ACHN (cell line): ENCODE measurements around the gene SVBP.
"Not testable (repeated sequence)": the region's sequence is repeated elsewhere in the genome, so short reads cannot be mapped to it uniquely, and the experiment has no call there.

Source experiments
- DNase-seq: peaks from one replicate; pipeline ENCODE4 v3.0.0-alpha.2; 2015
- in situ Hi-C: cut with HindIII; loops from 2 replicates; pipeline ENCODE4 v1.10.0; 2017; ENCODE audit warnings: low sequenced_read_pairs, low pct_ligation_motif_present, low pct_unique_long_range_greater_than_20kb

The SVBP gene

DNA sequence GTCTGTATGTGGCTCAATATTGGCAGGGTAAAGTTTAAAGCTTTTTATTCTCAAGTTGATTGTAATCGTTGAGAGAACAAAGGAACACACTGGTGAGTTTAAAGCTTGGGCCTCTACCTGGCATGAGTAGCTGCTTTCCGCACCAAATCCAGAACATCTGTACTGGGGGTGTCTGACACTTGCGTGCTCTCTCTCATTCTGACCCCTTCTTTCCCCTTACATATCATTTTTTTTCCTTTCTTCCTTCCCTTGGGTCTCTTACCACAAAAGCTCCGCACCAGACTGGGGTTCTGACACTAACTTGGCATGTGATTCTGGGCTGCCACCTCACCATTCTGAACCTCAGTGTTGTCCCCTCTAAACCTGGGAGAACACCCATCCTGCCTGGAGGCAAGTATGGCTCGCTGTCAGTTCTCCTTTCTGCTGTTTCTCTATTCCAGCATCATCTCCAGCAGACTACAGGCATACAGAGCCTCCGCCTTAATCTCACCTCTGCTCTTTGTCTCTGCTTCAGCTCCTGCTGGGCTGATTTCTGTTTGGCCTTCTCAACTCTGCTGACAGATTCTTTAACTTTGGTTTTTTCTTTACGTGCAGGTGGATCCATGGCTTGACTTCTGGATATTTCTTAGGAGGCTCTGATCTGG is 1.1 kb downstream of the SVBP start:
- DNase-seq: peak; percentile 4
- in situ Hi-C loops: no loop called here

- in situ Hi-C loops, DNase-seq: not testable (repeated sequence)
These were observed 2.4 kb downstream of the SVBP start for GRCh38 chr1:42814815-42815214.

- no peak for DNase-seq
- in situ Hi-C loops: no loop called here
These were observed 10.0 kb downstream of the SVBP start for GRCh38 chr1:42807056-42807668.

DNA sequence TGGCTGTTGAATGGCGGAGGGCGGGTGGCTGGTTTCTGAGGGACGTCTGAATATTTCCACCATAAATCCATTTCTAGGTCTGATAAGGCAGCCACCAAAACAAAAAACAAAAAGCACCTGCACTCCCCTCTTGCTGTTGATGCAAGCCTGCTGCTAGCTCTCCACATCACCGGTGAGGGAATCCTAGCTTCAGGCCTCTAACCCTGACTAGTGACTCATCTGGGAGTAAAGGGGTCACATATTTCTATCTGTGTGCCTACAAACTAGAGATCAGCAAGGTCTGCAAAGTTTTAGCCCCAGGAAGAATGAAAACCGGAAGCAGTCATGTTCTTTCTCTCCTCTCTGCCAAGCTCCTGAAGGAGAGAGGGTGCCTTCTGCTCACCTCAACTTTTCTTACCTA is 10.6 kb downstream of the SVBP start:
- DNase-seq: no peak
- in situ Hi-C loops: no loop called here

DNA sequence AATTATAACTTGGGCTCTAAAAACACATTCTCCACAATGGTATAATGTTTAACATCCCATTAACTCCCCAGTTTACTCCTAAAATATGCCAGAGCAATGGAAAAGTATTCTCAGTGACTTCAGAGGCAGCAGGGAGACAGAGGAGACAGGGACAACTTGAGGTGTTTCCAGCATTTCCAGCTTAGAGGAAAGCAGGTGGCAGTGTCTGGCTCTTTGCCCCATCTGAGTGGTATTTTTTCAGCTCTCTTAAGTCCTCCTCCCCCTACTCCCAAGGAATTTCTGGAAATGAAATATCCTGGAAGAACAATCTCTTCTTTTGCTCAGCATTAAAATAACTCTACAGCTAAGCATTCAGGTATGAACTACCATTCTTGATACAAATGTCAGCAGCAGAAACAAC is 11.0 kb downstream of the SVBP start:
- in situ Hi-C loops: no loop called here

DNA sequence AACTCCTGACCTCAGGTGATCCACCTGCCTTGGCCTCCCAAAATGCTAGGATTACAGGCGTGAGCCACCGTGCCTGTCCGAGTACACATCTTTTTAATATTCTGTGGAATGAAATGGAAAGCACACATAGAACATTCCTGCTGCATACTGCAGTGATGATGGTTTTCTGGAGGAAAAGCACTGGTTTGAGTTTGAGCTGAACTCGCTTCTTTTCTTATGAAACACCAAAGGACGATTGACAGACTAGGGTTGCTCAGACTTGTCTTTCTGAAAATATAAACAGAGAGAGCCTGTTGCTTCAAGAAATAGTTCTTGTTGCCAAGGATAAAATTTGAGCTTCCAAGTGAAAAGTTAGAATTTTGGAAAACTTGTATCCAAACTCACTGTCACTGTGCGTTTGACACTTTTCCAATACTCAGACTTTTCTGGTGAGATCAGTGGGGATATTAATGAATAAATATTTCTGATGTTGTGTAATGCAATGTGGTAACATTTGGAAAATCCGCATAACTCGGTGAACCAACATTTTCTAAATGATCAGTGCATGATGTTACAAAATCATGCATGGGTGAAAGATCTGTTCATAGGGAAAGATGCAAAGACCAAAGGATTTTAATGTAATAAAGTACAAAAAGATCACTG is 15.2 kb downstream of the SVBP start:
- DNase-seq: no peak
- in situ Hi-C loops: no loop called here

More for the DNA sequence above, 11.0 kb downstream of the SVBP start:
- DNase-seq: no peak

DNA sequence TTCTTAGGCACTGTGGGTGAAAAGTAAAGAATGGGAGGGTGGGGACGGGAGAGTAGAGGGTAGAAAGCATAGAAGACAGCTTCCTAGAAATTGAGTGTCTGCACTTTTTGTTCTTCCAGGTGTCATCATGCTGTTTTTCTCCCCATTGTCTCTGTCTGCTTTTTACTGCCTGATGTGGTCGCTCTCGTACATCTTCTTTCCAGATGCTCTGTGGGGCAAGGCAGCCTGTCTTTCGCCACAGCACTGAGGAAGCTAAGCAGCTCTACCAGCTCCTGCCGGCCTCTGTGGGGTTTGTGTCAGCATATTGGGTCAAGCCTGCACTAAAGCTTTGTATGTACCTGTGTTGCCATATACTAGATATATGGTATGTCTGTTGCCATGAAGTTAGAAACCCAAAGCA is 19.2 kb downstream of the SVBP start:
- in situ Hi-C loops: no loop called here
- DNase-seq: no peak

- DNase-seq: no peak
- in situ Hi-C loops: no loop called here
These were observed 19.8 kb downstream of the SVBP start for GRCh38 chr1:42797414-42797813.

DNA sequence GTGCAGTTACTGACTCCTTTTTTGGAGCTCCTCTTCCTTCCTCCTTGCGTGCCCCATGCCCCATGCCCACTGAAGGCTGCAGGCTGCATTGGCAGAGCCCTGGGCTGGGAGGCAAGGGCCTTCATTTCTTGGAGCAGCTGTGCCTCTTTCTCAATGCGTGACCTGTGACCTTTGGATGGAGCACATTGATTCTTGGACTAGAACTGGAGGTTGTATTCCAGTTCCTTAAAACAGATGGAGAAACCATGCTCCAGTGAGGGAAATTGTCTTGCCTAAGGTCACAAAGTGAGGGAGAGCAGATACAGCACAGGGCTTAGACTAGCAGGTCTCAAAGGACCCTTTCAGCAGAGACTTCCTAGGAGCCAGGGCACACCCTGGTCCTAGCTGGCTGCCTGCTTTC is 23.4 kb downstream of the SVBP start:
- in situ Hi-C loops: no loop called here
- DNase-seq: no peak

DNA sequence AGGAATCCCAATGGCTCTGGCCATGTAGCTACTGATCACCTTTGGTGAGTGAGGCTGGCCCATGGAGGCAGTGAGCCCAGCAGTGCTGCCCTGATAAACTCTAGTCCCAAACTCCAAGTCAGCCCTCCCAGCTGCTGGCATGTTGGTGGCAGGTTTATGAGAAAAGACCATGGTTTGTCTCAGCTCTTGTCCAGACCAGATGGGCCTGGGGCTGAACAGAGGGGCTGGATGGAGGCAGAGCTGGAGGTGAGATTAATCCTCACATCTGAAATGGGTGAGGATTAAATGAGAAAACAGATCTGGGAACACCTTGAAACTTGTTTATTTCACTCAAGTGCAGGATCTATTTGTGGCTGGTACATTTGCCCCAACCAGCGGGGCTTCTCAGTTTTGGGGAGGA is 29.2 kb downstream of the SVBP start:
- in situ Hi-C loops: no loop called here
- DNase-seq: no peak

DNA sequence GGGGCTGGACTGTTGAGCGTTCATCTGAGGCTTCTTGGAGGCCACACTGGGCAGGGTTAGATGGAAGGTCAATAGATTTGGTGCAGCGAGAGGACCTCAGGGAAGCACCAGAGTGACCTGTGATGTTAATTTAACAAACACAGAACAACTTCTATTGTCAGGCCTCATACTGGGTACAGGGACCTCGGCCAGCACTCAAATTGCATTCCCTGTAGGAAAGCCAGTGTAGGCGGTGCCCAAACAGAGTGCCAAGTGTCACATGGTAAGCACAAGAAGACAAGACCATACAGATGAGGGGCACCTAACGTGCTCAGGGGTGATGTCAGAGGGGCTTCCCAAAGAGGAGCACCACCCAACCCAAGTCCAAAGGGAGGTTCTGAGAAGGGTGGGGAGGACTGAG is 31.1 kb downstream of the SVBP start:
- in situ Hi-C loops: no loop called here
- no peak for DNase-seq

DNA sequence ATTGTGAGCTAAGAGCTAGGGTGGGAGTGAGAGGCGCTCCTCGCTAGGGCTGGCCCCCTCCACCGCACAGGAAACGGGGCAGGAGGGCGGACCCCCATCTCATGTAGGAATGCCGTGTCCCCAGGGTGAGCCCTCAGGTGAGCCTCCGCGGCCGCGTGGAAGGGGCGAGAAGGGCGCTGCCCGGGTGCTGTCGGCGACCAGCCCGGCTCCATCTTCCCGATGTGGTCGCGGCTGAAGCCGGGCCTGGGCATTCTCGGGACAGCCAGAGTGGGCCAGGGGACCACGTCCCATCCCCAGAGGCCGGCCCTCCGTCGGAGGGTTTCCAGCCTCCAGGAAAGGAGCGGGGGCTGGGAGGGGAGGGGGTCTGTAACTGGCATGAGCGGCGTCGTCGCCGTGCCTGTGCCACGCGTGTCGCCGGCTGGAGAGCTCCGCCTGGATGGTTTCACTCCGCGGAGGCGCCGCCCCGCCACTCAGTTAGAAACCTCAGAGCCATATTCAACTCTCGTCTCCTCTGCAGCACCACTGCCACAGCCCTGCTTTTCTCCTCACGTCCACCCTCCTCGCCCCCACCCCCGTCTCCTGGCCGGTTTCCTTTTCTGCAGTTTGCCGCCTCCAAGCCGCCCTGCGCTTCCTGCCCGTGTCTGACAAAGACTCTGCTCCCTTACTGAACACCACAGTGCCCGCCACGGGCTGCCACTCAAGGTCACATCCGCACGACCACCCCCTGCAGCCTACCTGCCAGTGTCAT is 32.1 kb downstream of the SVBP start, which contains the start of gene TMEM269:
TSS of gene TMEM269 (plus strand) at position 46 of the 748 bp plus-strand sequence. CDS start 4,903 bp downstream, outside the sequence.
- DNase-seq: no peak

DNA sequence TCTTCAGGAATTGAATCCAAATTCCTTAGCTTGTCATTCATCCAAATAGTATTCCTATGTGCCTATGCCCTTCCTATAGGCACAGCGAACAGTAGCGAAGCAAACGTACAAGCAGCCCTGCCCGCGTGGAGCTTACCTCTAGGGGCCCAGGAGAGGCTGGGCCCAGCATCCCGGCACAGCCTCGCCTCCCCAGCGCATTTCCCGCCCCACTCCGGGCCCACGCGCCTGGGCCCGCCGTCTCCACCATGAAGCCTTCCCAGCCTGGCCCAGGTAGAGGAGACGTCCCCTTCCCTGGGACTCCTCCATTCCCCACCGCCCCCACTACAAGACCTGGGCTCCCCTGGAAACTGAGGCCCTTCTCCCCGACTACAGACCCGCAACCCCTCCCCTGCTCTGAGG is 32.7 kb downstream of the SVBP start:
- in situ Hi-C loops: no loop called here
- no peak for DNase-seq

More for the DNA sequence above, 32.1 kb downstream of the SVBP start, which contains the start of gene TMEM269:
- in situ Hi-C loops: no loop called here

DNA sequence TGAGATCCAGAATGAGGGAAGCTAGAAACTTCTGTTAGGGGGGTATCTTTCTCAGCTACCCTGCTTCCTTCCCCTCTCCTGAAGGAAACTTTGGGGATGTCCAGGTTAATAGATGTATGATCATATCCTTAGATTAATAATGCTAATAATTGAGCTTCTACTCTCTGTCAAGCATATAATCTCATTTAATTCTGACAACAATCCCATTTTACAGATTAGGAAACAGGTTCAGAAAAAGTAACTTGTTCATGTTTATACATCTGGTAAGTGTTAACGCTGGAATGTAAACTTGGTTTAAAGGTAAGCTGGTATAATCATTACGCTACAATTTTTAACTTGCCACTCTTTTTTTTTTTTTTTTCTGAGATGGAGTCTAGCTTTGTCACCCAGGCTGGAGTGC is 34.1 kb downstream of the SVBP start:
- in situ Hi-C loops: no loop called here
- DNase-seq: no peak

GRCh38 chr1:42780176-42780575 is 37.0 kb downstream of the SVBP start:
- no peak for DNase-seq
- in situ Hi-C loops: no loop called here

DNA sequence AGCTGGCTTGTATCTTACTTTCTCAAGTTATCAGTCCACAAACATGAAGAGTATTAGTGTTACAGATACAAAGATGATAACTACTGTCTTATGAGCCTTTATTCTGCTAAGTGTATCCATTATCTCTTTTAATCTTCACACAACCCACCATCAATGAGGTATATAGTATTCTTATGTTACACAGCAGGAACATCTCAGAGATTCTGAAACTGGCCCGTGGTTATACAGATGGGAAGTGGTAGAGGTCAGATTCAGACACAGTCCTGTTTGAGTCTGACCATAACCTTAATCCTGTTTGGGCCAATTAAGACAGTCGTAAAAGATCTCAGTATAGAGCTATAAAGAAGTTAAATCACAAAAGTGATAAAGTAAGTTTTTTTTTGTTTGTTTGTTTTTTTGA is 37.5 kb downstream of the SVBP start:
- in situ Hi-C loops: no loop called here
- no peak for DNase-seq

GRCh38 chr1:42777852-42778251 is 39.3 kb downstream of the SVBP start:
- DNase-seq: peak; percentile 44
- in situ Hi-C loops: no loop called here

DNA sequence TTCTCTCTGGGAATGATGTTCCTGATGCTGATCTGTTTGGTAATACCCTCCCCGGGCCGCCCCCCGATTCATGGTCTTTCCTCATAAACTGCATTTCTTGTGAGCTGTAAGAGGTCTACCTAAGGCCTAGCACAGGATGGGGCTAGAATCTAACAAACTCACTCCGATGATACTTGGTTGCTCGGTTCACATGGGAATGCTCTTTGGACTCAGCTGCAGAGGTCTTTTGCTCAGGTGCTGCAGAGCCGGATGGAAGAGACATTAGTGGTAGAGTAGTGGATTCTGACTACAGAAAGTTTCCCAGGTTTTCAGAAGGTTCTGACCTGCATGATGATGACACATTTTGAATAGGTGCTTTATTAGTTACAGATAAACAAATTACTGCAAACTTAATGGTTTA is 40.7 kb downstream of the SVBP start:
- in situ Hi-C loops: no loop called here

DNA sequence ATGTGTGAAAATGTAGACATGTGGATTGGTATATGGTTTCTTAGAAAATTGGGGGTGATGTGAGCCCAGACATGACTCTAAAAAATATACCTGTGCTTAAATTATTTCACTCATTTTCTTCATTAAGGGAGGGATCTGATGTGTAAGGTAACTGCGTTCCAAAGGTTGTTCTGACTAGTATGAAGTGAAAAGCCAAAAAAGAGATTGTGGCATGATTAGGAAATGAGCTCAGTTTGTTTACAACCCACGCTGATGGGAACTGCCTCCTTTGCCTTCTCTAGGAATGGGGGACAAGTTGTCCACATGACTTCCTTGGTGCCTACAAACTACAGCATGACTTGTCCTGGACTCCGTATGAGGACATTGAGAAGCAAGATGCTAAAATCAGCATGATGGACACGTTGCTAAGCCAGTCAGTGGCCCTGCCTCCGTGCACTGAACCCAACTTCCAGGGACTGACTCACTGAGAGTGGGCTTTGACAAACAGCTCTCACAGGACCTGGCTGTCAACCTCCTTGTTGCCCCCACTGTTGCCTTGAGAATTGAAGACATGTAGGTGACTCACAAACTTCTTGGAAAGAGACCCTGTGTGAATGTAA is 42.2 kb downstream of the SVBP start:
- DNase-seq: no peak
- in situ Hi-C loops: no loop called here

More for the DNA sequence above, 40.7 kb downstream of the SVBP start:
- DNase-seq: no peak
